Keratinocyte (primary cell): ENCODE results near the gene NRIP2. TPM values are rescaled to one million over a fixed set of nuclear protein-coding genes. Genes with fewer than 3 reads are reported as not detected.

Experiments used
- DNase-seq: peaks from one replicate; pipeline ENCODE4 v3.0.0-alpha.2; 2011; ENCODE audit warnings: low read depth, missing footprints, low spot score
- FAIRE-seq: peaks from 2 replicates; lab custom pipeline; 2011; peaks lifted over from hg19 to GRCh38; lab: Jason Lieb, UNC
- H2AFZ ChIP-seq: 2 replicates; pipeline ENCODE4 v1.6.0; 2012; ENCODE audit warnings: low read length, control low read depth, inconsistent platforms; ENCODE audit not compliant: control insufficient read depth
- H3K27ac ChIP-seq: 2 replicates; pipeline ENCODE4 v1.5.1; 2011; ENCODE audit warnings: low read length; ENCODE audit not compliant: control insufficient read depth, insufficient read depth
- H3K27me3 ChIP-seq: 3 replicates; pipeline ENCODE4 v1.6.0; 2011; ENCODE audit warnings: low read length; ENCODE audit not compliant: control insufficient read depth, insufficient read depth; ENCODE audit errors: extremely low read depth
- H3K36me3 ChIP-seq, 2 experiments: 2 replicates in 1 of 2; 3 replicates in 1 of 2; pipeline ENCODE4 v1.5.1; 2011; ENCODE audit warnings: low read length in 2 of 2, mild to moderate bottlenecking in 1 of 2; ENCODE audit not compliant: control insufficient read depth in 2 of 2, insufficient read depth in 2 of 2; ENCODE audit errors: extremely low read depth in 1 of 2
- H3K4me1 ChIP-seq: 3 replicates; pipeline ENCODE4 v1.5.1; 2011; ENCODE audit warnings: low read length; ENCODE audit not compliant: control insufficient read depth, insufficient read depth; ENCODE audit errors: extremely low read depth
- H3K4me2 ChIP-seq: 3 replicates; pipeline ENCODE4 v1.6.0; 2011; ENCODE audit warnings: low read depth, low read length; ENCODE audit not compliant: control insufficient read depth, insufficient read depth; ENCODE audit errors: extremely low read depth
- H3K4me3 ChIP-seq, 3 experiments: fragments of 200-600 bp in 1 of 3; sonication (generic) in 1 of 3; 2 replicates in 2 of 3; 3 replicates in 1 of 3; pipeline ENCODE4 v1.5.1; 2011 to 2016; ENCODE audit warnings: low read length in 3 of 3, mild to moderate bottlenecking in 3 of 3, control low read depth in 2 of 3, inconsistent platforms in 1 of 3, low read depth in 1 of 3, mixed read lengths in 1 of 3, mixed run types in 1 of 3, moderate library complexity in 1 of 3; ENCODE audit not compliant: control insufficient read depth in 2 of 3, insufficient read depth in 2 of 3; ENCODE audit errors: extremely low read depth in 1 of 3
- H3K79me2 ChIP-seq: 2 replicates; pipeline ENCODE4 v1.6.0; 2012; ENCODE audit warnings: low read length; ENCODE audit not compliant: control insufficient read depth, insufficient read depth
- H3K9ac ChIP-seq: 3 replicates; pipeline ENCODE4 v1.6.0; 2011; ENCODE audit warnings: low read length; ENCODE audit not compliant: control insufficient read depth, insufficient read depth; ENCODE audit errors: extremely low read depth
- H3K9me1 ChIP-seq: 3 replicates; pipeline ENCODE4 v1.6.0; 2011; ENCODE audit warnings: low read length; ENCODE audit not compliant: control insufficient read depth, insufficient read depth; ENCODE audit errors: extremely low read depth
- H3K9me3 ChIP-seq: 2 replicates; pipeline ENCODE4 v1.5.1; 2012; ENCODE audit warnings: low read depth, low read length; ENCODE audit not compliant: control insufficient read depth
- H4K20me1 ChIP-seq: 3 replicates; pipeline ENCODE4 v1.6.0; 2011; ENCODE audit warnings: low read length; ENCODE audit not compliant: control insufficient read depth, insufficient read depth; ENCODE audit errors: extremely low read depth
- EZH2 ChIP-seq: IDR thresholded peaks from one replicate; pipeline ENCODE4 v1.6.1; 2012; ENCODE audit warnings: inconsistent platforms, mild to moderate bottlenecking, low read length, moderate library complexity
- dilution Hi-C: fragments of 300-500 bp; cut with MboI; formaldehyde crosslinking; loops from one replicate; pipeline ENCODE4 v1.7.0; 2020; ENCODE audit warnings: low sequenced_read_pairs; ENCODE audit not compliant: extremely low pct_ligation_motif_present
- polyA plus RNA-seq, 5 experiments: library from polyadenylated mRNA; depleted of rRNA in 3 of 5; stranded (reverse) in 3 of 5; stranded (forward) in 1 of 5; unstranded in 1 of 5; fragments of >200 nt; gene quantifications; 1 replicate in 1 of 5; 2 replicates in 3 of 5; 3 replicates in 1 of 5; pipeline versions ENCODE4 v1.2.1 to v1.2.3, GENCODE V29; 2011 to 2012; ENCODE audit warnings: missing spikeins in 2 of 5, low read depth in 1 of 5, low replicate concordance in 1 of 5
- TF ChIP-seq, protein P1 (sequence below), 3 experiments: IDR thresholded peaks in 1 of 3; conservative IDR thresholded peaks in 1 of 3; optimal IDR thresholded peaks in 1 of 3; 2 replicates in 2 of 3; 3 replicates in 1 of 3; pipeline versions ENCODE3 to v1.5.1; 2011; ENCODE audit warnings: low read length in 3 of 3, mild to moderate bottlenecking in 3 of 3, moderate library complexity in 2 of 3, control low read depth in 1 of 3, inconsistent platforms in 1 of 3; ENCODE audit not compliant: insufficient read depth in 2 of 3; ENCODE audit errors: extremely low read depth in 1 of 3

NRIP2 gene
- polyA plus RNA-seq, 1 donor (not counting 4 experiments of a cell fraction or from before 2014, with no cell fraction given), result not detected

GRCh38 chr12:2833810-2834209, 1.0 kb downstream of the NRIP2 start:
- no peaks in the 10 kb centered on the region for H4K20me1 ChIP-seq
- no peaks in the 10 kb centered on the region for H3K9me3 ChIP-seq
- dilution Hi-C loops, result no loop called here
- H3K9me1 ChIP-seq, result no peaks in the 10 kb centered on the region
- no peak overlapping the region for H3K9ac ChIP-seq
- H3K27ac ChIP-seq, result no peak overlapping the region
- FAIRE-seq (no peak), DNase-seq (no peak)
- no peak overlapping the region for H2AFZ ChIP-seq
- H3K79me2 ChIP-seq, result no peaks in the 10 kb centered on the region
- TF ChIP-seq, protein P1, sequence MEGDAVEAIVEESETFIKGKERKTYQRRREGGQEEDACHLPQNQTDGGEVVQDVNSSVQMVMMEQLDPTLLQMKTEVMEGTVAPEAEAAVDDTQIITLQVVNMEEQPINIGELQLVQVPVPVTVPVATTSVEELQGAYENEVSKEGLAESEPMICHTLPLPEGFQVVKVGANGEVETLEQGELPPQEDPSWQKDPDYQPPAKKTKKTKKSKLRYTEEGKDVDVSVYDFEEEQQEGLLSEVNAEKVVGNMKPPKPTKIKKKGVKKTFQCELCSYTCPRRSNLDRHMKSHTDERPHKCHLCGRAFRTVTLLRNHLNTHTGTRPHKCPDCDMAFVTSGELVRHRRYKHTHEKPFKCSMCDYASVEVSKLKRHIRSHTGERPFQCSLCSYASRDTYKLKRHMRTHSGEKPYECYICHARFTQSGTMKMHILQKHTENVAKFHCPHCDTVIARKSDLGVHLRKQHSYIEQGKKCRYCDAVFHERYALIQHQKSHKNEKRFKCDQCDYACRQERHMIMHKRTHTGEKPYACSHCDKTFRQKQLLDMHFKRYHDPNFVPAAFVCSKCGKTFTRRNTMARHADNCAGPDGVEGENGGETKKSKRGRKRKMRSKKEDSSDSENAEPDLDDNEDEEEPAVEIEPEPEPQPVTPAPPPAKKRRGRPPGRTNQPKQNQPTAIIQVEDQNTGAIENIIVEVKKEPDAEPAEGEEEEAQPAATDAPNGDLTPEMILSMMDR (optimal IDR thresholded peaks at IDR 0.05 in 1 of 3, IDR thresholded peaks at IDR 0.05 in 1 of 3, conservative IDR thresholded peaks at IDR 0.05 in 1 of 3; ENCODE audit: extremely low read depth in 1 of 3, insufficient read depth in 2 of 3, low read length in 3 of 3), result no peak
- TF ChIP-seq EZH2, result no peak
- H3K4me2 ChIP-seq, result no peak overlapping the region
- no peaks in the 10 kb centered on the region for H3K27me3 ChIP-seq
- H3K4me1 ChIP-seq, result peaks cover 5% of the 10 kb centered on the region
- no peak overlapping the region for H3K4me3 ChIP-seq
- peaks cover 0 to 4% of the 10 kb centered on the region in 2 experiments for H3K36me3 ChIP-seq

- Histone ChIP-seq H3K4me2 (no peak overlapping the region), H3K36me3 (peaks cover 0 to 5% of the 10 kb centered on the region in 2 experiments), H3K9me3 (no peaks in the 10 kb centered on the region), H3K27ac (no peak overlapping the region), H3K4me1 (peaks cover 5% of the 10 kb centered on the region), H4K20me1 (no peaks in the 10 kb centered on the region), H3K79me2 (no peaks in the 10 kb centered on the region), H3K4me3 (no peak overlapping the region), H2AFZ (no peak overlapping the region), H3K9me1 (no peaks in the 10 kb centered on the region), H3K27me3 (no peaks in the 10 kb centered on the region), H3K9ac (no peak overlapping the region)
- DNase-seq (no peak), FAIRE-seq (peak; percentile 62)
- dilution Hi-C loops, result no loop called here
- no peak for TF ChIP-seq EZH2
- TF ChIP-seq, protein P1 (optimal IDR thresholded peaks at IDR 0.05 in 1 of 3, IDR thresholded peaks at IDR 0.05 in 1 of 3, conservative IDR thresholded peaks at IDR 0.05 in 1 of 3; ENCODE audit: extremely low read depth in 1 of 3, insufficient read depth in 2 of 3, low read length in 3 of 3), result no peak
Measured at GRCh38 chr12:2833327-2833726, 1.5 kb downstream of the NRIP2 start.
